OCI-LY1 (cell line): ENCODE measurements around the gene CD38.

Experiments used
- H2AFZ ChIP-seq: fragments of 200-600 bp; sonication (generic), shearing (Covaris generic); 2 replicates; pipeline ENCODE4 v1.6.0; 2014; ENCODE audit warnings: antibody characterized with exemption, mild to moderate bottlenecking, low read length
- H3F3A ChIP-seq: fragments of 200-600 bp; sonication (generic), shearing (Covaris generic); 2 replicates; pipeline ENCODE4 v1.6.0; 2014; ENCODE audit warnings: mild to moderate bottlenecking, antibody characterized with exemption, low read length, moderate library complexity; ENCODE audit not compliant: insufficient read depth
- H3K27ac ChIP-seq: fragments of 200-600 bp; sonication (generic); 2 replicates; pipeline ENCODE4 v1.5.1; 2014; ENCODE audit warnings: low read length, mixed run types, mild to moderate bottlenecking, low read depth; ENCODE audit not compliant: poor library complexity, severe bottlenecking
- H3K27me3 ChIP-seq: fragments of 200-600 bp; sonication (generic); 2 replicates; pipeline ENCODE4 v1.6.0; 2014; ENCODE audit warnings: antibody characterized with exemption, mild to moderate bottlenecking, low read length, moderate library complexity; ENCODE audit not compliant: insufficient read depth
- H3K36me3 ChIP-seq: fragments of 200-600 bp; sonication (generic); 2 replicates; pipeline ENCODE4 v1.6.1; 2014; ENCODE audit warnings: mild to moderate bottlenecking, antibody characterized with exemption, low read length, moderate library complexity, mixed read lengths; ENCODE audit not compliant: insufficient read depth
- H3K4me1 ChIP-seq: fragments of 200-600 bp; sonication (generic); 2 replicates; pipeline ENCODE4 v1.5.1; 2014; ENCODE audit warnings: mild to moderate bottlenecking, low read length, moderate library complexity; ENCODE audit not compliant: insufficient read depth, severe bottlenecking
- H3K4me2 ChIP-seq: fragments of 200-600 bp; sonication (generic), shearing (Covaris generic); 2 replicates; pipeline ENCODE4 v1.6.1; 2014; ENCODE audit warnings: low read length
- H3K4me3 ChIP-seq: fragments of 200-600 bp; sonication (generic); 2 replicates; pipeline ENCODE4 v1.5.1; 2014; ENCODE audit warnings: low read length, low read depth, mild to moderate bottlenecking, mixed read lengths; ENCODE audit not compliant: poor library complexity, severe bottlenecking
- H3K79me2 ChIP-seq: fragments of 200-600 bp; shearing (Covaris generic); 2 replicates; pipeline ENCODE4 v1.6.1; 2016; ENCODE audit warnings: mixed run types, low read length, mixed read lengths; ENCODE audit not compliant: insufficient read depth
- H3K9ac ChIP-seq: fragments of 200-600 bp; sonication (generic), shearing (Covaris generic); 2 replicates; pipeline ENCODE4 v1.6.1; 2014; ENCODE audit warnings: mild to moderate bottlenecking, low read length, mixed read lengths
- H3K9me2 ChIP-seq: fragments of 200-600 bp; sonication (generic), shearing (Covaris generic); 2 replicates; pipeline ENCODE4 v1.6.1; 2014; ENCODE audit warnings: low read depth, mild to moderate bottlenecking, low read length, mixed read lengths
- H3K9me3 ChIP-seq: fragments of 200-600 bp; shearing (Covaris generic); 2 replicates; pipeline ENCODE4 v1.6.1; 2014; ENCODE audit warnings: low read length, mixed read lengths
- H4K20me1 ChIP-seq: fragments of 200-600 bp; sonication (generic), shearing (Covaris generic); 2 replicates; pipeline ENCODE4 v1.6.0; 2016; ENCODE audit warnings: mild to moderate bottlenecking, low read length; ENCODE audit not compliant: insufficient read depth
- CTCF ChIP-seq: fragments of 200-600 bp; sonication (generic), shearing (Covaris generic); IDR thresholded peaks from 2 replicates; pipeline ENCODE4 v1.5.1; 2017; ENCODE audit warnings: mild to moderate bottlenecking, antibody characterized with exemption, low read length, moderate library complexity, mixed read lengths
- EZH2 ChIP-seq: fragments of 200-600 bp; sonication (generic), shearing (Covaris generic); IDR thresholded peaks from 2 replicates; pipeline ENCODE4 v1.8.0; 2017; ENCODE audit warnings: borderline replicate concordance, mixed run types, mild to moderate bottlenecking, antibody characterized with exemption, low read length, moderate library complexity, mixed read lengths

The CD38 gene

GRCh38 chr4:15738877-15739276 lies 39.3 kb upstream of the CD38 start:
- no peaks in the 10 kb centered on the region for H3K9me2 ChIP-seq
- no peak overlapping the region for H2AFZ ChIP-seq
- TF ChIP-seq EZH2 (no peak), CTCF (no peak)
- no peaks in the 10 kb centered on the region for H3K9me3 ChIP-seq
- H4K20me1 ChIP-seq, result no peaks in the 10 kb centered on the region
- no peaks in the 10 kb centered on the region for H3F3A ChIP-seq
- H3K4me2 ChIP-seq, result no peak overlapping the region
- H3K36me3 ChIP-seq, result no peaks in the 10 kb centered on the region
- no peaks in the 10 kb centered on the region for H3K27me3 ChIP-seq
- no peak overlapping the region for H3K4me3 ChIP-seq
- H3K79me2 ChIP-seq, result no peaks in the 10 kb centered on the region
- H3K9ac ChIP-seq, result no peak overlapping the region
- no peaks in the 10 kb centered on the region for H3K4me1 ChIP-seq
- H3K27ac ChIP-seq, result no peak overlapping the region

- Histone ChIP-seq H3K9me3 (no peaks in the 10 kb centered on the region), H4K20me1 (no peaks in the 10 kb centered on the region)
Measured at GRCh38 chr4:15740764-15741404, 37.2 kb upstream of the CD38 start.

GRCh38 chr4:15742083-15742582 lies 36.0 kb upstream of the CD38 start:
- H3F3A ChIP-seq, result no peaks in the 10 kb centered on the region
- no peak overlapping the region for H2AFZ ChIP-seq
- H3K4me1 ChIP-seq, result no peaks in the 10 kb centered on the region
- no peak overlapping the region for H3K4me3 ChIP-seq
- no peak overlapping the region for H3K4me2 ChIP-seq
- H3K9ac ChIP-seq, result no peak overlapping the region
- no peaks in the 10 kb centered on the region for H4K20me1 ChIP-seq
- no peaks in the 10 kb centered on the region for H3K36me3 ChIP-seq
- H3K79me2 ChIP-seq, result no peaks in the 10 kb centered on the region
- TF ChIP-seq CTCF, result no peak
- no peak for TF ChIP-seq EZH2
- no peaks in the 10 kb centered on the region for H3K9me2 ChIP-seq
- H3K9me3 ChIP-seq, result no peaks in the 10 kb centered on the region
- no peak overlapping the region for H3K27ac ChIP-seq
- H3K27me3 ChIP-seq, result no peaks in the 10 kb centered on the region

More at GRCh38 chr4:15740764-15741404, 37.2 kb upstream of the CD38 start:
- H3K9me2 ChIP-seq, result no peaks in the 10 kb centered on the region
- no peak overlapping the region for H3K4me2 ChIP-seq
- no peaks in the 10 kb centered on the region for H3K27me3 ChIP-seq
- H3K4me3 ChIP-seq, result no peak overlapping the region
- no peaks in the 10 kb centered on the region for H3K4me1 ChIP-seq
- no peak overlapping the region for H2AFZ ChIP-seq
- no peaks in the 10 kb centered on the region for H3F3A ChIP-seq
- no peak overlapping the region for H3K9ac ChIP-seq
- no peak for TF ChIP-seq CTCF
- TF ChIP-seq EZH2, result no peak
- H3K36me3 ChIP-seq, result no peaks in the 10 kb centered on the region
- H3K79me2 ChIP-seq, result no peaks in the 10 kb centered on the region
- no peak overlapping the region for H3K27ac ChIP-seq
